Activated CD4-positive, CD25-positive, alpha-beta regulatory T cell treated with anti-CD3 and anti-CD28 coated beads, Interleukin-2, amount 50 U/mL, for 24 hours (primary cell): ENCODE data around the gene CTR9.

Experiments used
- ATAC-seq, 2 donors: fragments of 150-1000 bp; cut with Tn5 transposase; one replicate each; pipeline ENCODE4 v1.10.0; 2021; ENCODE audit warnings: mild to moderate bottlenecking in 1 of 2, moderate library complexity in 1 of 2

CTR9 gene

GRCh38 chr11:10743354-10744000, 7.6 kb upstream of the CTR9 start:
- peak in 1 of 2 donors; percentile 22 for ATAC-seq

GRCh38 chr11:10744206-10744605, 6.8 kb upstream of the CTR9 start:
- ATAC-seq, result no peak

DNA sequence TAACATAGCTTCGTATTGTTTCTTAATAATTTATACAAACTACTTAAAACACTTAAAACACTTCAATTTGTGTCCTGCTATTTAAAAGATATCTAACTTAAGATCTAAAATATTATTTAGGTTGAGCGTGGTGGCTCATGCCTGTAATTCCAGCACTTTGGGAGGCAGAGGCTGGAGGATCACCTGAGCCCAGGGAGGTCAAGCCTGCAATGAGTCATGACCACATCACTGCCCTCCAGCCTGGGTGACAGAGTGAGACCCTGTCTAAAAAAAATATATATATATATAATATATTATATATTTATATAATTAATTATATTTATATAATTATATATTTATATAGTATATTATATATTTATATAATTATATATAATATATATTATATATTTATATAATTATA, 4.2 kb upstream of the CTR9 start:
- no peak for ATAC-seq

DNA sequence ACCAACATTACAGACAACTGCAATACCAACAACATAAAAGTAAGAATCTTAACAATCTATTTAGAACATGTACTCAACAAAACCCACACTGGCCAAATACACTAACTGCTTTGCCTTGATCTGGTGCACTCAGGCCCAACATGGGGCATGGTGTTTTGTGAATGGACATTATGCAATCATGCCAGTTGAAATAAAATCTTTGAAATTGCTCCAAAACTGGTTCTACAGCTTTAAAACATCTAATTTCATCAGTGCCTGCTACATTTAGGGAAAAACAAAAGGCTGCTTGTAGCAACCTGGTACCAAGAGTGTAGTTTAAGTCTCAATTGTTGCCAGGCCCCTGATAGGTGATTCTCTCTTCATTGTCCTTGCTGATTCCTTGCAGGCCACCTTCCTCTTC, 3.3 kb upstream of the CTR9 start:
- ATAC-seq, result no peak

- no peak for ATAC-seq
These were observed 1.6 kb upstream of the CTR9 start for GRCh38 chr11:10749476-10749875.

GRCh38 chr11:10751581-10751940, 515 bp downstream of the CTR9 start:
- peak; percentile 7 to 14 for ATAC-seq

DNA sequence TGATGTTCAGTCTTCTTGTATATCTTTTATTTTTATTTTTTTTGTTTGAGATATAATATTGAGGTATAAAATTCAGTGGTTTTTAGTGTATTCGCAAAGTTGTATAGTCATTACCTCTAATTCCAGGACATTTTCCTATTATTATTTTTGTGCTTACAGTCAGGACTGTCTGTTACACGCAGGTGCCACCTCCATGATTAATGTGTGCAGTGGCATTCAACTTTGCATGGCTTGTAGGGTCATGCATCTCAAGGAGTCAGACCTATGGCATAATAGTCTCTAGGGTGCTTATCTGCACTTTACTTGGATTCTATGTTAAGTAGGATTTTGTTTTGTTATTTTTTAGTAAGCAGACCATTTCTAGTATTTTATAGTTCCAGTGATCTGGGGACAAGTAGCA, 1.0 kb downstream of the CTR9 start:
- ATAC-seq, result no peak

GRCh38 chr11:10752486-10752885, 1.4 kb downstream of the CTR9 start:
- ATAC-seq, result no peak

DNA sequence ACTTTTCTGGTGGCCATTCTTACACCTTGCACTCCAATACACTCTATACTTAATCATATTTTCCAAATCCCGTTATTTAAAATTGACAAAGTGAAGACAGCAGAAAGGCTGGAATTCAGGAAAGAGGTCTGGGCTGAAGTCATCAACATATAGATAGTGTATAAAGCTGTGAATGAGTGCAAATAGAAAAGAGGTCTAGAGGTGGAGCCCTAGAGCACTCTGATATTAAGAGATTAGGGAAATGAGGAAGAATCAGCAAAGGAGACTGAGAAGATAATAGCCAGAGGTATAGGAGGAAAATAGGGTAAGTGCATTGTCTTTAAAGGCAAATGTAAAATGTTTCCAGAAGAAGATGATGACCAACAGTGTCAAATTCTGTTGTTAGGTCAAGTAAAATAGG, 7.9 kb downstream of the CTR9 start:
- ATAC-seq, result no peak

DNA sequence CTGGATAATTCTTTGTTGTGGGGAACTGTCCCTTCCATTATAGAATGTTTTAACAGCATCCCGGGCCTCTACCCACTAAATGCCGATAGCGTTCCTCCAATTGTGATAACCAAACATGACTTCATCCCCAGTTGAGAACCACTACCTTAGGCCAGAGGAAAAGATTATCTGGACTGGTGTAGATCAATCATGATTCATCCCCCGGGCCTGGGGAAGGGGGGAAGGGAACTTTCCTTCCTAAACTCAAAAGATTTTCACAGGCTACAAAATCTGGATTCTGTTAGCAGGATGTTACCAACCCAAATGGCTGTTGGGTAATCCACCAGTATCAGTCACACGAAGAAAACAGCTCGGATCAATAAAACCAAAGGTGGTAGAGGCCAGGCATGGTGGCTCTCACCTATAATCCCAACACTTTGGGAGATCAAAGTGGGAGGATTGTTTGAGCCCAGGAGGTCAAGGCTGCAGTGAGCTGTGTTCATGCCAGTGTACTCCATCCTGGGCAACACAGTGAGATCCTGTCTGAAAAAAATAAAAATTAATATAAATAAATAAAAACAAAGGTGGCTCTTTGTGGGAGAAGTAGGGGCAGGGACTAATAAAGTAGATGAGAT, 10.1 kb downstream of the CTR9 start:
- ATAC-seq, result no peak

- ATAC-seq, result no peak
These were observed 11.1 kb downstream of the CTR9 start for GRCh38 chr11:10762185-10762584.

- no peak for ATAC-seq
These were observed 11.9 kb downstream of the CTR9 start for GRCh38 chr11:10762913-10763421.

- no peak for ATAC-seq
These were observed 12.7 kb downstream of the CTR9 start for GRCh38 chr11:10763766-10764165.

- ATAC-seq, result no peak
These were observed 13.4 kb downstream of the CTR9 start for GRCh38 chr11:10764412-10764811.

GRCh38 chr11:10770626-10771254, 19.7 kb downstream of the CTR9 start:
- no peak for ATAC-seq

DNA sequence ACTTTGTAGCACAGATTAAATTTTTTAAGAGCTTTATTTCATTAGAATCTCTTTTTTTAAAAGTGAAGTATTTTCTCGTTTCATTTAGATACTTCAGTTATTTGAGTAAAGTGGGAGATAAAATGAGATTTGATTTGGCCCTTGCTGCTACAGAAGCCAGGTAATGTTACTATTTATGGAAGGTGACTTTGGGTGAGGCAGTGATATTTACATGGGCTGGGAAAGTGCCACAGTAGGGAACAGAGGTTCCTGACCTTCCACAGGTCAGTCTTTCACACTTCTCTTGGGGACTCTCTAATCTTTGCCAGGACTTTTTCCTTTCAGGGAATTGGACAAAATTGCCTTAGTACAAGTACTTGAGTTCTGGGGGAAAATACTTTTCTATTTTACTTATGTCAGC, 20.4 kb downstream of the CTR9 start:
- no peak for ATAC-seq

DNA sequence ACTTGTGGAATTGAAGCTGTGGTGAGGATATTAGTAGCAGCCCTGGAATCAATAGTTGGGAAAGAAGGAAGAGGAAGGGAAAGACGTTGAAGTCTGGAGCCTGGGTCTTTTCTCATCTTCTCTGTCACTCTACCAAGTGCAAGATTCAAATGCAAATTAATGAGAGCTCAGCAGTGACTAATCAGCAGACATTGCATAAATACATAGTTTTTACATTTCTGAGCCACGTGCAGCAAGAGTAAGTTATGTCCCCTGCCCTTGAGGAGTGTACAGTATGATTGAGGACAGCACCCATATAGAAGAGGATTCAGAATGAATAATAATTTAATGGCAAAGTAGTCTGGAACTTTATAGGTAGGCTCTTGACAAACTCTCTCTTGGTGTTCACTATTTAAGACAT, 23.8 kb downstream of the CTR9 start:
- no peak for ATAC-seq

DNA sequence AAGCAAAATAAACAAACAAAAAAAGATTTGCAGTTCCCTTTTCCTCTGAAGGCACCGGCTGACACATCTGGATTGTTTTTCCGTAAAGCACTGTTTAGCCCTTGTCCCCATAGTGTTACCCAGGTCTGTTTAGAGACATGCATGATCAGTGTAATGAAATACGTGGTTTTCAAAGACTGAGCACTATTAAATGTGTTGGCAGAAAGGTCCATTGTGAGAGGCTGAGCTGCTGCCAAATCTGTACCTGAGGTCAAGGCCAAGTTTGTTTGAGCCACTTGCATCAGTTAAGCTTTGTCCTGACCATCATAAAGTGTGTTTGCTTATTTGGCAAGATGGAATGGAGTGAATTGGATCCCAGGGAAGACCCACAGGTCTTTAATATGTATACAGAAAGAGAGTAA, 26.3 kb downstream of the CTR9 start:
- no peak for ATAC-seq

DNA sequence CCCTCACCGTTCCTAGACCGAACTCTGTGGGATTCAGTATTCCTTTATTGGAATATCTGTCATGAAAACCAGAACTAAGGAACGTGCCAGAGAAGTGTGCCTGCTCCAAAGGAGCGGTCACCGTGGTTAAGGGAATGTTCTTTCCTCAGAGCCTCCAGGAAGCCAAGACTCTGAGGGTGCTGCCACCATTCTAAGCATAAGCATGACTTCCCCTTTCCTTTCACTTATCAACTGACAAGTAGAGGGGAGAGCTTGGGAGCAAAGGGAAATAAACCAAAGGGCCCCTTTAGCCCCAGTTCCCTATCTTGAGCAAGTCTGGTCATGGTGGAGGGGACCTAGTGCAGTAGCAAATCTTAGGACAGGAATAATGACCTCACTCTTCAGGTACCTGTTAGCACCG, 26.8 kb downstream of the CTR9 start:
- no peak for ATAC-seq

- ATAC-seq, result no peak
These were observed 27.3 kb downstream of the CTR9 start for GRCh38 chr11:10778217-10778970.

DNA sequence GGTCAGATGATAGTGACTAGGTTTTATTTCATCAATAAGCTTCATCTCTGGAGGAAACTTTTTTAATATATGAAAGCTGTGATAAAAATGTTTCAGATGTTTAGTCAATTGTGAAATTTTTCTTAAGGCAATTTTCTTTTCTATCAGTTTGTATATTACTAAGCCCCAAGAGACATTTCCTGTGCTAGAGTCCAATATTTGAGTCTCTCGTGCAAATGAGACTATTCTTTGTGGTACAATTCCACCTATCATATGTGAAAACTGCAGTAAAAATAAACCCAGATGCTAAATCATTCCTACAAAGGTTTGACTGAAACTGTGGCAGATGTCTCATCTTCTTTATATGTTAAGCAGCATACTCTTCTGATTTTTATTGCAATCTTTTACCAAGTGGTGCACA, 28.0 kb downstream of the CTR9 start:
- no peak for ATAC-seq

- ATAC-seq, result no peak
These were observed 29.0 kb downstream of the CTR9 start for GRCh38 chr11:10780040-10780439.
